OCI-M2 (cell line): ENCODE results near the gene RAPGEF5.

ENCODE experiments used
- DNase-seq: peaks from one replicate; lab custom pipeline; 2025; ENCODE audit not compliant: unreplicated experiment; lab: John Stamatoyannopoulos, UW

The RAPGEF5 gene

DNA sequence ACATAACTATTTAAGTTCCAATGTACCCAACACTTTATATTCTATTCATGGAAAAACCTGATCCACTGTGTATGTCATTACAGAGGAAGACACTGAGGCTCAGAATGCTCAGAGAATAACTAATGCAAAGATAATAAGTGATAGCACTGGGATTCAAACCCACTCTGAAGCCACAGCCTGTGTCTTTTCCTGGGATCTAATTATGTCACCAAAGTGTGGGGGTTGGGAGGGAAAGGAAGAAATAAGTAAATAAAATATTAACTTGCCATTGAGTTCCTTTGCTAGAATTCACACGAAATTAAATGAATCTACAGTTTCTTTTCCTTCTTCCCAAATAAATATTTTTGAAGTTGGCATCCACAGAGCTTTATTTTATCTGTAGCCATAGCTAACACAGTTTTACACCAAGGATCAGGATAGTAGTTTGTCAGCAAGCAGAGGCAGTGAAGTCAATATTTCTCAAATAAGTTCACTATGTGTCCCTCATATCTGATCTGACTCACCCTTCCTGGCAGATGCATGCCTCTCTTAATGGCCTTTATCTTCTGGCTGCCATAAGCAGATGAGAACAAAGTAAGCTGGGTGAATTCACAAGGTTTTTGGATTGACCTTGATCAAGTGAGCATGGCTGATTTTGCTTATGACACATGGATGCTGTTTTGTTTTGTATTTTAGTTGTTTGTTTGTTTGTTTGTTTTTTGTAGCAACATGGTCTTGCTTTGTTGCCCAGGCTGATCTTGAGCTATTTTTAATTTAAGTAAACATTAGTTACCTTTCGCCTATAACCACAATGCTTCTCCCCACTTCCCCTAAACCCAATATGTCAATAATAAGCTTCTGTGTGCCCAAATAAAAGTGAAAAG lies 6.3 kb downstream of the RAPGEF5 start:
- peak; percentile 64 for DNase-seq

DNA sequence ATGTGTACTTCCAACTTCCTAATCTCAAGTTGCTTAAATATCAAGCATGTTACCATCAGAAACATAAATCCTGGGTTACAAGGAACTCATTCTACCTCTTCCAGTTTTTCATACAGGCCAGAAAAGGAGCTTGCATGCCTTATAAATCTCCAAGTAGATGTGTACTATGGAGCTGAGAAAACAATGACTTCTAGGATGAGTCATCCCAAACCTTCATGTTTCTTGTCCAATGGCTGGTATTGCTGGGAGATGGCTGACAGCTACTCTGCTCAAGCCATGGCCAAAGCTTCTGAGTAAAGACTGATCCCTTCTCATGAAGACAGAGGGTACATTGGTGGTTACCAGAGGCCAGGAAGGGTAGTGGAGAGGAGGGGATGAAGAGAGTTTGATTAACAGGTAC lies 8.6 kb downstream of the RAPGEF5 start:
- no peak for DNase-seq

DNA sequence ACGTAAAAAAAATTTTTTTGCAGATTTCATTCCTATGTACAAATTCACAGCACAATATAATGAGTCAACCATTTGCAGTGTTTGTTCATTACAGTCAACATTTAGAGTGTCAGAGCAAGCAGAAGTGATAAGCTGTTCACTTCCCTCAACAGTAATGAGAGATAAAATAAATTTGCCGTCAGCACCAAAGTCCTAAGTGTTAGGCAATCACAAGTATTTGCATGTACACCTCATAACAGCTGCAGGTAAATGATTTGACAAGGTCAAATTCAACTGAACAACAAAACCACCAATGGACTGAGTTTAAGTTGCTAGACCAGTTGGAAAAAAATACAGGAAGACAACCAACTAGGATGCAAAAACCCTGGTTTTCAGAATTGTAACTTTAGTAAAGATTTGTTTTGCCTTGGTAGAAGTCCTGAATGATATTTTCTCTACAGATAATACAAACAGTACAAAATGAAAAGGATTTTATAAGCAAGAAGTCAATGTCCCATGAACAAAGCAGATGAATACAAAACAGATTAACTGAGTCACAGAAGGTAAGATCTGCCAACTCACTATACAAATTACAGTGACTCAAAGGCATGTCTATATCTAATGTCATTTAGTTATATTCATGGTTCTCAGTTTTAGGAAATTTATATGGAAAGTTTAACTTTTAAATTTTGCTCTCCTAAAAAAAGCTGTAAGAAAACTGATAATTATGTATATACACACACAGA lies 10.4 kb downstream of the RAPGEF5 start:
- DNase-seq: no peak

DNA sequence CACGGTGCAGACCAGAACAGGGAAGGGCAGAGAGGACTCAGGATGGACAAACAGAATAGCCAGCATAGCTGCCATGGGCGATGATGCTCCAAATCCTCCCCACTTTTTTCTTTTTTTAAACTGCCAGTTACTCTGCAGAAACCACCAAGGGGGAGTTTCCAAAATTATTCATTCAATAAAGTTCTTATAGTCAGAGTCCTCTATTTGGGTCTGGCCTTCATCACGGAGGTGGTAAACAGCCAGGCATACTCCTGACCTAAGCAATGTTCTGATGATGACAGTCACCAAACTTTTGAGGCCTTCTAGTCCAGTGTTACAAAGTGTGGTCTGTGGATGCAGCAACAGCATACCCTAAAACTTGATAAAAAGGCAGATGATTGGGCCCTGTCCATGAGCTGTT lies 12.3 kb downstream of the RAPGEF5 start:
- no peak for DNase-seq

DNA sequence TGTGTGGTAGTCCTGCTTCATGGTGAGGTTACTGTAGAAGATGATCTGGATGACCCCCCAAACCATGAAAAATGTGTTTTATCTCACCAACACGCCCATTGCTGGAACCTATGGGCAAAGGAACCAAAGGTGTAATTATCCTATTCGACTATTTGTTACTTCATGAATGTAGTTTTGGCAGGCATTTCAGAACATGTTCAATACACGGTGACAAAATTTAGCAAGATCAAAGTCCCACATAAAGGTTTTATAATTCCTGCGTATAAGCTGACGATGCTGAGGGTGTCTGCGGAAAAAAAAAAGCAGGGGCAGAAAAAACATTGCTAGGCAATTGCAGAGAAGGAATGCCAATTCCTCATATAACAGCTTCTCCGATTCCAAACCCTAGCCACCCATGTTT lies 13.3 kb downstream of the RAPGEF5 start:
- DNase-seq: no peak

DNA sequence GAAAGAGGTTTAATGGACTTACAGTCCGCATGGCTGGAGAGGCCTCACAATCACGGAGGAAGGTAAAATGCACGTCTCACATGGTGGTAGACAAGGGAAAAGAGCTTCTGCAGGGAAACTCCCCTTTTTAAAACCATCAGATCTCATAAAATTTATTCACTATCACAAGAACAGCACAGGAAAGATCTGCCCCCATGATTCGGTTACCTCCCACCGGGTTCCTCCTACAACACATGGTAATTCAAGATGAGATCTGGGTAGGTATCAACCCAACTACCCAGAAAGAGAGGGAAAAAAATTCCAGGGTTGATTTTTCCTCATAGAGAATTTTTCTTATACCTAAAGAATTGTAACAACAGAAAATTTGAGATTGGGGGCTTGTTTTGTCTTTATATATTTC lies 13.9 kb downstream of the RAPGEF5 start:
- no peak for DNase-seq

DNA sequence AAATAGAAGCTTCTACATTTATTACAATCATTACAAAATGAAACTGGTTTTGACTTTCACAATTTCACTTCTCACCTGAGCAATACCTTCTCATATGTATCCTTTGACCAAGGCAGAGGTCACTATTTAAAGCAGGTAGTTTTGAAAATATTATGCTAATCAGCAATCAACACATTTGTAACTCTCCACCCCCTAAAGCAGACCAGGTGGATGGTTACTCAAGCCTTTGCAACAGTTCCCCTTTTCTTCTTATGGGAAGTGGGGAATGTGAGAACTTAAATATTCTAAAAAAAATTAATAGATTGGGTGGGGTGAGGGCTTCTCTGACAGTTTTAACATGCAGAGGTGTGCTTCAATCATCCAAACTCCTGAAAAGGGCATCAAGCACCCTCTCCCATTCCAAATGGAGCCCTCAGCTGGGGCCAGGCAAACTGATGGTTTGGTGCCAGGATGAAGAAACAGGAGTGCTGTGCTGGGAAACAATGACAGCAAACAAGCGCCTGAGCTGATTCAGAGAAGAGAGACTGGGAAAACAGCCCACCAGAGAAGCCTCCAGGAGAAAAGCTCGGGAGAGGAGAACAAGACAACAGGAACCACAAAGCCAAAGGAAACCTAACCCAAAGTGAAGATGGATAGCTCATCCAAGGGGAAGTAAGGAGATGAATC lies 17.1 kb downstream of the RAPGEF5 start:
- DNase-seq: no peak

DNA sequence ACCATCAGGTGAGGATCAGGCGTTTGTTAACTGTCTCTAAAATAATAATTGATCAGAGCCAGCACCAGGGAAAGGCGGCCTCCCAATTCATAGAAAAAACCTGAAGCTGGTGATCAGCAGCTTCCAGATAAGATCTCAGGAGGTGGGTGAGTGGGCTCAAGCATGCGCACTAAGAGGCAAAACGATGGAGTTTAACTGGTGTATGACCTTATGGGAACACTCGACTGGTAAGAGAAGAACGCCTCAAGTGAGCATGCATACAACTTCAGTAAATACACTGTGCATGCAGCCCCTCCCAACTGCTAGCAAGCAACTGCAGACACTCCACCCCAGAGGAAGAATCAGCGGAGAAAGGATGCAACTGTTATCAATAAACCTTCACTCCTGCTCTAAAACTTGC lies 18.1 kb downstream of the RAPGEF5 start:
- DNase-seq: no peak

DNA sequence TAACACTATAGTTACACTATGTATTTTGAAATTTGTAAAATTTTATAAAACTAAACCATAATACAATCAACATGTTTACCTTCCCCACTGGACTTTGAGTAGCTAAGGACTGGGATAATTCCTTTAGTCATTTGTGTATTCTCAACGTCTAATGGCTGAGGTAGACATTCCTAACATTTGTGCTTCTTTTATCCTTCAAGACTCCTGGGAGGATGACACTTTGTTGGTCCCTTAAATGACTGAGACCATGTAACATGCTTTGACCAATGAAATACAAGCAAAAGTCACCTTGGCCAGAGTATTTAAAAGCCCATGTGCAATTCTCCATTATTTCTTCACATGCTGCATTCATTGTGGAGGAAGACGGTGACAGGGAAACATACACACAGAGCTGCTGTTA lies 18.5 kb downstream of the RAPGEF5 start:
- no peak for DNase-seq

DNA sequence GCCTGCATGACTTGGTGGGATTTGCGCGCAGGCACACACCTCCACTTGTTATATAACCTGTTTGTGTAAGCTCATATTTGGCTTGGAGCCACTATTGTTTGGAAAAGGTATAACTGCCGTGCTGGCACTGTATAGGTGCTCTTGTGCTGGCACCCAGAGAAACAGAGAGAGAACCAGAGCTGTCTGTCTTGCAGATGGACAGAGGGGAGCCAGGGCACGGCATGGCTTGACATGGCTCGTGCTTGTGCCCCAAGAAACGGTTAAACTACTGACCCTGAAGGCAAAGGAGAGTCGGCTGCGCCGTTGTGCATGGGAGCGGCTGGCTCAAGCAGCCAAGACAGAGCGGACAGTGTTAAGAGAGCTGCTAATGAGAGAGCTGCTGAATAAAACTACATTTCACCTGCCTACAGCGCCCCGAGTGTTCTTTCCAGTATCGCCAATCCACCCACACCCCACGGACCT lies 23.2 kb downstream of the RAPGEF5 start:
- DNase-seq: no peak

DNA sequence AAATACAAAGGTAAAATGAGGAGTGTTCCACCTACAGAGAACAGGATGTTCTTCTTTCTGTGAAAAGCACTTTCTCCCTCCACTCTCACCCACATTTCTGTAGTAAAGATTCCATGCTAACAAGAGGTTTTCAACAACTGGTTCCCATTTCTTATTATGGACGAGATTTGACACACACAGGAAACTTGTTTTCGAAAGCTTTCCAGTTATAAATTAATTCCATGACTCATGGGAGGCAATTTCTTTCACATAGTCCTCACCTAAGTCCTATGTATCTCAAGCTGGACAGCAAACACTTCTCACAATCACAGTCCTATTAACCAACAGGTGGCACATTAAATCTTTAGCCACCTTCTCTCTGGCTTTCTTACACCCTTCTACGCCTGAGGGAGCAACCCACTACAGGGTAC lies 24.5 kb downstream of the RAPGEF5 start:
- DNase-seq: no peak

DNA sequence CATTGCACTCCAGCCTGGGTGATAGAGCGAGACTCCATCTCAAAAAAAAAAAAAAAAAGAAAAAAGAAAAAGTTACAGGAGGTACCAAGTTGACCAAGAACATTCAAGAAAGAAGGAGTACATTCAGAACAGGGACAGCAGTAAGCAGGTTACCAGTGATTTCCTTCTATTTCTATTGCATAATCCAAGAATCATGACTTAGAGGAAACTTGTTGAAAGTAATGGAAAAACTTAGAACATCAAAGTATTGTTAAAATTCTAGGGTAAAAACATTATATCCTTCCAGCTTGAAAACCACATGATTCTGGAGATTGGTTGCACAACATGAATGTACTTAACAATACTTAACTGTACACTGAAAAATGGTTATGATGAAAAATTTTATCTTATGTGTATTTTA lies 25.2 kb downstream of the RAPGEF5 start:
- DNase-seq: no peak

DNA sequence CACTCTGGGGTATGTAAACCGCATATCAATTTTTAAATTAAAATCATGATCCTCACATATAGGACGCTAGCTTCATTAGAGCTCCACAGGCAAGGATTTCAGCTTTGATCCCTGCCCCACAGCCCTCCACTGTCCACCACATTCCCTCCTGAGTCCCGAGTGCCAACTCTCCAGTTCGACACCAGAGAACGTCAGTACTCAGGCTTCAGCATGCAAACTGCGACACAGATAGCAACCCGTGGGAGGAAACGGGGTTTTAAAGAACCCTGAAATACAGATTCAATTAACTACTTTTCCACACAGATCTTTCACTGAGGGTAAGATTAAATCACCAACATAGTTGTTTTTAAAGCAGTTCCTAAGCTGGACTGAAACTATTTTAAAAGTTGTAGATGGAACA lies 26.1 kb downstream of the RAPGEF5 start:
- no peak for DNase-seq

DNA sequence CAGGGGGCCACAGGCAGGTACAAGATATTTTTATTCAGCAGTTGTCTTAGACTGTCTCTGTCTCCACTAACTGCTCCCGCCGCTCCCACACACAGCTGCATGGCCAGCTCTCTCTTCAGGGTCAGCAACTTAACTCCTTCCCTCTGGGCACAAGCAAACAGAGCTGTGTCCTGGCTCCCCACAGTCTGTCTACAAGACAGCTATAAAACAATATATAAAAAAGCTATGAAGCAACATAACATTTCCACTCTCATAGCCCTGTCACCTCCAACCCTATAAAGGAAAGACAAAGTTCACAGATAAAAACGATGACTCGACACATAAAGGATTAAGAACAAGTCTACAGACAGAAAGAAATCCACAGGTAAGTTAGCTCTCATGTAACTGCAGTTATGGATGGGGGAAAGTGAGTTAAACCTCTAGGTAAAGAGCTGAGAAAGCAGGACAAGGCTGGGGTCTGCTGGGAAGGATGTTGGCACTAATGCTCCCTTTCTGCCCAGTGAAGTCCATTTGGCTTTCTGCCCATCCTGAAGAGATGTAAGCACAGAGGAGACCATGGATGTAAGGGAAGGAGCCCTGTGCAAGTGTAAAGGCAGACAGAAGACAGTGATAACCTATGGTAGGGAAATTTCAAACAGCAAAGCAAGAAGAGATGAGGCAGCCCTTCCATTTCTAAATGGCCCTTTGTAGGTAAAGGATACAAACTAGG lies 27.0 kb downstream of the RAPGEF5 start:
- no peak for DNase-seq

DNA sequence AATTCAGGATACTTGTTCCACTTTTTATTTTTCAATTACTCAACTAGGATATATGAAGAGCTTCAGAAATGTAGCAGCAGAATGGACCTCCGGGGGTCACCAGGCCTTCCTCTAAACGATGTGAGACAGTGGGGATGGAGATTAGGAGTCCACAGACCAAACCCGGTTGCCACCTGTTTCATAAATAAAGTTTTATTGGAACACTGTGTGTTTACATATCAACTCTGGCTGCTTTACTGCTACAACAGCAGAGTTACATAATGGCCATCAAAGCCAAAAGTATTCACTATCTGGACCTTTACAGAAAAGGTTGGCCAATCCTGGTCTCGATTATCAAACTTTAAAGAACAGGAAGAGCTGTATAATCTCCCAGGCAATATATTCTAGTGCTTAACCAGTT lies 30.8 kb downstream of the RAPGEF5 start:
- no peak for DNase-seq

DNA sequence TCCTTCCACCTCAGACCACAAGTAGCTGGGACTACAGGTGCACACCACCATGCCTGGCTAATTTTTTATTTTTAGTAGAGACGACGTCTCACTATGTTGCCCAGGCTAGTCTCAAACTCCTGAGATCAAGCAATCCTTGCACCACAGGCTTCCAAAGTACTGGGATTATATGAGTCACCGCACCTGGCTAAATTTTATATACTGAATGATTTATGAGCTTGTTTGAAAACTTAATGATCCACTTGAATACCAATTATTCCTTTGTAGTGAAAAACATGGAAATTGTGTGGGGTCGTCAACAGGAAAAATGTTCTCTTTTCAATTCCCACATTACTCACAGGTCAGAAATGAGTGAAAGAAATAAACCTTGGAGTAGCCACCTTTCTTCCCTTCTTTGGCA lies 31.3 kb downstream of the RAPGEF5 start:
- DNase-seq: no peak

DNA sequence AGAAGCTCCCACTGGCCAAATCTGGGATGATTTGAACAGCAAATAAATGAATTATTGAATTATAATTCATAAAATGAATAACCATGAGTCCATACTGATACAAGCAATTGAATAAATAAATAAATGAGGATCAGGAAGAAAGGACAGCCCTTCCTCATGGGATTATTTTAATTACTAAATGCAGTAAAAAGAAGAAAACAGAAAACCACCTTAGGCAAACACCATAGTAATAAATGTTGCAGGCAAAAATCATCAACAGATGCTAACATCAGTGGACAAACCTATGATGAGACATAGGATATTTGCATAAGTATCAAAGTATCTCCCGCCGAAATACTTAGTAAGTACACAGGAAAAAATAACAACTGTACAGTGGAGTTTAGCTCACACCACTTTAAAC lies 33.2 kb downstream of the RAPGEF5 start:
- no peak for DNase-seq

DNA sequence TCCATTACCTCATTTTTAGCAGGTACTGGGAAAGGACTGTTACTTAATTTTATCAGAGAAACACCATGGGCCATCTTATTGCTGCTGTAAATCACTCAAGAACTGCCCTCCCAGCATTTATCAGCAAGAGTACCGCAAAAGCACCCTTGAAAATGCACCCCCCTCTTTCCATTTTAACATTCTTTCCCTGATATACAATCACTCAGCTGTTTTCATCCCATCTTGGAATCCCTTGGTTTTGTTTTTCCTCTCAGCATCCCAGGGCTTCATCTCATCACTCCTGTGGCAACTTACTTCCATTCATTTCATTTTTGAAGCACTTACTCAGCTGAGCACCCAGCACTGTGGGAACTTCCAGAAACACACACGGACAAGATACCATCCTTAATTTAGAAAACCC lies 36.5 kb downstream of the RAPGEF5 start:
- no peak for DNase-seq

DNA sequence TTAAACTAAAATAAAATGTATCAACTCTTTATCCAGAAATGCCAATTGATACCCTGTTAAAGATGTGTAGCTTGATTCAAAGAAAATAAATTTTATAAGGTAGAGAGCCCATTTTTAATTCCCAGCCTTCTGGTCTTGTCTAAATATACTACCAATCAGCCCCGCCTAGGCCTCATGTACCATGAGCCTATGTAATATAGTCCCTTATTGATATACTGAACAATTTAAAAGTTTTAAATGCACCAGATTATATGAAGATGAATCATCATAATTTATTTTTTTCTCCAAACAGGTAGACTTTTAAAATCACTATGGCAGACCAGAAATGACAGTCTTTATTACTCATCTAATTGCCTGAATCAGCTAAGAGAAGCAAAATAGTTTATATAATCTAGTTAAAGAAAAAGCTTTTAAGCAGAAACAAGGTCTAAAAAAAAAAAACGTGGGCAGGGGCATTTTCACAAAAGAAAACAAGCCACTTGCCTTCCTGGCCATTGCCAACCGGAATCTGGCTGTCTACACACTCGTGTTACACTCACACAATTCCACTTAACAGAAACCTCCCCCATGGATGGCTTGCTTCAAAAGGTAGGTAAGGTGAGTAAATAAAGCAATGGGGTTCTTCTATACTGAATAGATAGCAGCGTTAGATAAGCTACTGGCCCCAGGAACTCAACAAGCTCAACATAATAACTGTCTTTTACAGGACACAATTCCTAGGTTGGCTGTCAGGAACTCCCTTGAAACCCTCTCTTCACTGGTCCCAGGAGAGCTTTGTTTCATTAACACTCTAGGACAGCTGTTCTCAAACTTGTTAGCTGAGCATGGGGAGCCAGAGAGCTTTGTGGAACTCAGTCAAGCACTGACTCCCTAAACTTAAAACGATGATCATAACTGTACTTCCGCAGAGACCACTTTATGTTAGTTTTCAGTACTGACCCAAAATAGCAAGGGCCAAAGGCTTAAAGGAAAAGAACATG lies 37.2 kb downstream of the RAPGEF5 start:
- no peak for DNase-seq

DNA sequence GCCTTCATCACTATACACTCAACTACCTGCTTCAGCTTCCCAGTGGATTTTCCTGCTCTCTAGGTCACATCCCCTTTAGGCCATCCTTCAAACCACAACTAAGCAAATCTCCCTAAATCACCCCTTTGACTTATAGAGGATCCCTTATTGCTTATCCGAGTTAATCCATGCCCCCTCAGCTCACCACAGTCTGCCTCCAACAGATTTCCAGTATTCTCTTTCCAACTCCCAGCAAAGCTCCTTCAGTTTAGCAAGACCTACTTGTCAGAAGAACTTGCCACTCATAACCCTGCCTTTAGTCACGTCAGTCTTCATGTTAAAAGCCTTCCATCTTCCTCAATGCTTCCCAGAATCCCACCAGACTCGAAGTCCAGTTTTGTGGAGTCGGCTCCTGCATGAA lies 38.6 kb downstream of the RAPGEF5 start:
- no peak for DNase-seq
